Endothelial cell (in vitro differentiated cells): ENCODE results near the gene PTPRT. TPM values are rescaled to one million over a fixed set of nuclear protein-coding genes. Genes with fewer than 3 reads are reported as not detected.

ENCODE experiments used
- DNase-seq: peaks from one replicate; pipeline ENCODE4 v3.0.0; 2021; ENCODE audit warnings: low spot score
- H3K27ac Mint-ChIP-seq: one replicate; pipeline ENCODE4 v1.8.0; 2021; ENCODE audit warnings: mixed read lengths, inconsistent platforms; ENCODE audit not compliant: unreplicated experiment
- H3K27me3 Mint-ChIP-seq: one replicate; pipeline ENCODE4 v1.8.0; 2021; ENCODE audit warnings: mild to moderate bottlenecking, moderate library complexity, mixed read lengths, inconsistent platforms; ENCODE audit not compliant: unreplicated experiment
- H3K36me3 Mint-ChIP-seq: one replicate; pipeline ENCODE4 v1.8.0; 2021; ENCODE audit warnings: mild to moderate bottlenecking, low read depth, mixed read lengths, inconsistent platforms; ENCODE audit not compliant: unreplicated experiment
- H3K4me1 Mint-ChIP-seq: one replicate; pipeline ENCODE4 v1.8.0; 2021; ENCODE audit warnings: mild to moderate bottlenecking, mixed read lengths, inconsistent platforms; ENCODE audit not compliant: unreplicated experiment
- H3K4me3 Mint-ChIP-seq: one replicate; pipeline ENCODE4 v1.8.0; 2021; ENCODE audit warnings: mild to moderate bottlenecking, mixed read lengths, inconsistent platforms; ENCODE audit not compliant: unreplicated experiment
- H3K9me3 Mint-ChIP-seq: one replicate; pipeline ENCODE4 v1.8.0; 2021; ENCODE audit warnings: mixed read lengths, inconsistent platforms; ENCODE audit not compliant: unreplicated experiment
- CTCF ChIP-seq: fragments of 200-600 bp; sonication (generic); IDR thresholded peaks from one replicate; pipeline ENCODE4 v1.5.0; 2021; ENCODE audit warnings: antibody characterized with exemption; ENCODE audit not compliant: unreplicated experiment
- total RNA-seq: library from RNA; stranded (reverse); fragmentation: NEBNext Ultra II Directional; extraction: Animal tissue kit (Norgen Biotek cat#: 25700); gene quantifications from one replicate; pipeline ENCODE4 v1.2.1, GENCODE V29; 2021; ENCODE audit not compliant: unreplicated experiment

PTPRT gene
- total RNA-seq, 1 donor from 2014 or later, result 0.10 TPM

GRCh38 chr20:42158272-42158671 lies 1031.4 kb downstream of the PTPRT start:
- peaks cover 53% of the 10 kb centered on the region for H3K9me3 Mint-ChIP-seq
- no peak overlapping the region for H3K4me3 Mint-ChIP-seq
- H3K4me1 Mint-ChIP-seq, result no peaks in the 10 kb centered on the region
- H3K27me3 Mint-ChIP-seq, result peaks cover 2% of the 10 kb centered on the region
- TF ChIP-seq CTCF, result no peak
- H3K36me3 Mint-ChIP-seq, result peaks cover 26% of the 10 kb centered on the region
- no peak overlapping the region for H3K27ac Mint-ChIP-seq
- no peak for DNase-seq

- no peak overlapping the region for H3K27ac Mint-ChIP-seq
- peaks cover 16% of the 10 kb centered on the region for H3K36me3 Mint-ChIP-seq
- H3K9me3 Mint-ChIP-seq, result peaks cover 47% of the 10 kb centered on the region
- TF ChIP-seq CTCF, result no peak
- H3K4me1 Mint-ChIP-seq, result no peaks in the 10 kb centered on the region
- DNase-seq, result no peak
- H3K27me3 Mint-ChIP-seq, result no peaks in the 10 kb centered on the region
- H3K4me3 Mint-ChIP-seq, result no peak overlapping the region
These were observed 1034.1 kb downstream of the PTPRT start for GRCh38 chr20:42155586-42155985.

- H3K4me1 Mint-ChIP-seq, result no peaks in the 10 kb centered on the region
- TF ChIP-seq CTCF, result no peak
- peaks cover 67% of the 10 kb centered on the region for H3K9me3 Mint-ChIP-seq
- peaks cover 31% of the 10 kb centered on the region for H3K36me3 Mint-ChIP-seq
- no peak overlapping the region for H3K4me3 Mint-ChIP-seq
- no peak for DNase-seq
- no peaks in the 10 kb centered on the region for H3K27me3 Mint-ChIP-seq
- H3K27ac Mint-ChIP-seq, result no peak overlapping the region
These were observed 1037.1 kb downstream of the PTPRT start for GRCh38 chr20:42152575-42152974.

GRCh38 chr20:42150230-42150629 lies 1039.5 kb downstream of the PTPRT start:
- Mint-ChIP-seq H3K27me3 (peaks cover 3% of the 10 kb centered on the region), H3K9me3 (peaks cover 62% of the 10 kb centered on the region), H3K27ac (no peak overlapping the region), H3K36me3 (peaks cover 19% of the 10 kb centered on the region), H3K4me1 (no peaks in the 10 kb centered on the region), H3K4me3 (no peak overlapping the region)
- DNase-seq, result no peak
- no peak for TF ChIP-seq CTCF

GRCh38 chr20:42138729-42139128 lies 1051.0 kb downstream of the PTPRT start:
- no peak for TF ChIP-seq CTCF
- Mint-ChIP-seq H3K36me3 (peaks cover 24% of the 10 kb centered on the region), H3K27ac (no peak overlapping the region), H3K4me1 (no peaks in the 10 kb centered on the region), H3K27me3 (peaks cover 14% of the 10 kb centered on the region), H3K4me3 (no peak overlapping the region), H3K9me3 (peaks cover 78% of the 10 kb centered on the region)
- no peak for DNase-seq
